HG03442 (cell line): ENCODE data around the gene CORO2B.
"Not testable (repeated sequence)": the region's sequence is repeated elsewhere in the genome, so short reads cannot be mapped to it uniquely, and the experiment has no call there.

Experiments
- ATAC-seq: cut with Tn5 transposase; IDR thresholded peaks from one replicate; pipeline ENCODE4 v1.9.1; 2021; ENCODE audit warnings: mild to moderate bottlenecking, moderate library complexity; ENCODE audit not compliant: unreplicated experiment

CORO2B gene

DNA sequence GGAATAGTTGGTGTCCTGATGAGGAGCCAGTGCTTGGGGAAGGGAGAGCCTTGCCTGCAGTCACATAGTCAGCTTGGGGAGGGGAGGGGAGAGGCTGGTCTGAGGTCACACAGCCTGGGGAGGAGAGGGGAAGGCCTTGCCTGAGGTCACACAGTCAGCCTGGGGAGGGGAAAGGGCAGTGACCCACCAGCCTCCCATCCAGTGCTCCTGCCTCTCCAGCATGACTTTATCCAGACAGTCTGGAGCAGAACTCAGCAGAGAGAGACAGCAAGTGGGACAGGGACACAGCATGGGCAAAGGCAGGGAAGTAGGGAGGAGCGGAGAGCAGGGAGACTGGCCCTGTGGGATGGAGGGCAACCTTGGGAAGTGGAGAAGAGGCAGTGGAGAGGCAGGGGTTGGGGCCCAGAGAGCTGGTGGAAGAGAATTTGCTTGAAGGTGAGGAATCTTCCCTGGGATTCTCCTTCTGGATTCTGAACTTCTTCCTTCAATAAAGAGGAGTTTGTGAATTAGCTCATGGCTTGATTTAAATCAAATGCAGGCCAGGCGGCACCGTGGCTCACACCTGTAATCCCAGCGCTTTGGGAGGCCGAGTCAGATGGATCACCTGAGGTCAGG lies 64.5 kb downstream of the CORO2B start:
- no peak for ATAC-seq

DNA sequence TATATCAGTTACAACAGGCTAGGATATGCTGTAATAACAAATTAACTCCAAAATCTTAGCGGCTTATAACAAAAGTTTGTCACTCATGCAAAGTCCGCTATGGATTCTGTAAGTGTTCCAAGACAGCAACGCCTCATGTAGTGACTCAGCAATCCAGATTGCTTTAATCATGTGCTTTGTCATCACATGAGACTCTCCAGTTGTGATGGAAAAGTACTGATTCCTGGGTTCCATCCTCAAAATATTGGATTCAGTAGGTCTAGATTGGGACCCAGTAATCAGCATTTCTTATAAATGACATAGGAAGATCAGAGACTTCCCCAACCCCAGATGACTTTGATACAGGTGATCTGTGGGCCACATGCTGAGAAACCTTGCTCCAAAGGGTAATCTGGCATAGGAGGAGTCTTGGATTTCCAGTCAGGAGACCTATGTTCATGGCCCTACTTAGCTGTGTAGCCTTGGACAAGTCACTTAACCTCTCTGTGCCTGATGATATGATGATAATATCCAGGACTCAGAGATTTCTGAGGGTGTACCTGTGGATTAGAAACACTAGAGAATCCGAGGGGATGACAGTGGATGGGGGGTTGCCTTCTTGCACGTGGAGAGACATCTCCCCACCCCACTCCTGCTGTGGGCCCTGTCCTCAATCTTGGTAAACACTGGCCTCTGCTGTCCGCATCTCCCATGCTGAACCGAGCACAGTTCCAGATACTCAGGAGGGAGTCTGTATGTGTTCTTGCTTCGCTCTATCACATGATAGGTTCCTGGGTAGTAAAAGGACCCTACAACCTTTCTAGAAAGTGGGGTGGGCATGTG lies 65.5 kb downstream of the CORO2B start:
- no peak for ATAC-seq

DNA sequence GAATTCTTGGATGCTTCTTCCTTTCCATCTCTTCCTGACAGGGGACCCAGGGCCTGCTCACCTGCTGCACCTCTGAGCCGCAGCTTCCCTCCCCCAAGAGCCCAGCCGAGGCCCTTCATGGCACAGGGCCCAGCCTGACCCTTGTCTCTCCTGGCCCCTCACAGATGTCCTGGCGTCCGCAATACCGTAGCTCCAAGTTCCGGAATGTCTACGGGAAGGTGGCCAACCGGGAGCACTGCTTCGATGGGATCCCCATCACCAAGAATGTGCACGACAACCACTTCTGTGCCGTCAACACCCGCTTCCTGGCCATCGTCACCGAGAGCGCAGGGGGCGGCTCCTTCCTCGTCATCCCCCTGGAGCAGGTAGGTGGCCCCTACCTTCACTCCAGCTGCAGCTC lies 66.2 kb downstream of the CORO2B start:
- no peak for ATAC-seq

DNA sequence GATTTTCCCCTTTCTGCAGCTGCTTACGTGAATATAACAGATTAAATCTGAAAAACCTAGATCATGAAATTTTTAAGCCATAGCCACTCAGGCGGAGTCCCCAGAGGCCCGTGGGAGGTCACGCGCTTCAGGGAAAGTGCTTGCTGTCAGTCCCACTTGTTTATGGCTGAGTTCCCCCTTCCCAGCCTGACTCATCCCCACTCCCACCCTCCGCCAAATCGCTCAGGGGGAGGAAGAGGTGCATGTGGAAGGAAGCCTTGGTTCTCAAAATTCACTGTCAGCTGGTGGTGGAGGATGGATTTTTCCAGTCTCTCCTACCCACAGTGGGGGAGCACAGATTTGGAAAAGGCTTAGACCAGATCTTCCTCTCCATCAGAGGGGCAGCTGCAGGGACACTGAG lies 67.4 kb downstream of the CORO2B start:
- no peak for ATAC-seq

DNA sequence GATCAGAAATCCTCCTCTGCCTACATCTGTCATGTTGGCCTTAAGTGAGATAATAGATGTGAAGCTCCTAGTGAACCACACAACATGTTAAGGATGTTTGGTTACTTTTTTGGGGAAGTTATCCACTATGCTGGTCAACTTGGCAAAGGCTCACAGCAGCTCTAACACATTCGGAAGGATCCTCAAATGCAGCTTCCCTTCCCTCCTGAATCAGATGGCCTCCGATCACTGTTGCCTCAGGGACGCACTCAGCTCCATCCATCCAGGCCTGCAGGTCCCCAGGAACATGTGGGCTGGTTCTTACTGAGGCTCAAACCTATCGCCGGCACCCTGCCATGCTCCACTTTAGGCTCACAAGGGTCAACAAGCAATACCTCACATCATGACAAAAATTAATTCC lies 67.9 kb downstream of the CORO2B start:
- ATAC-seq: no peak

DNA sequence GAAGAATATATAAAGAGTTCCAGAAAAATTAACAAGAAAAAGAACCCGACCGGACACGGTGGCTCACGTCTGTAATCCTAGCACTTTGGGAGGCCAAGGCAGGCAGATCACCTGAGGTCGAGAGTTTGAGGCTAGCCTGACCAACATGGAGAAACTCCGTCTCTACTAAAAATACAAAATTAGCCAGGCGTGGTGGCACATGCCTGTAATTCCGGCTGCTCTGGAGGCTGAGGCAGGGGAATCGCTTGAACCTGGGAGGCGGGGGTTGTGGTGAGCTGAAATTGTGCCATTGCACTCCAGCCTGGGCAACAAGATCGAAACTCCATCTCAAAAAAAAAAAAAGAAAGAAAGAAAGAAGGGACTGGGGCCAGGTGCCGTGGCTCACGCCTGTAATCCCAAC lies 68.6 kb downstream of the CORO2B start:
- ATAC-seq: not testable (repeated sequence)

DNA sequence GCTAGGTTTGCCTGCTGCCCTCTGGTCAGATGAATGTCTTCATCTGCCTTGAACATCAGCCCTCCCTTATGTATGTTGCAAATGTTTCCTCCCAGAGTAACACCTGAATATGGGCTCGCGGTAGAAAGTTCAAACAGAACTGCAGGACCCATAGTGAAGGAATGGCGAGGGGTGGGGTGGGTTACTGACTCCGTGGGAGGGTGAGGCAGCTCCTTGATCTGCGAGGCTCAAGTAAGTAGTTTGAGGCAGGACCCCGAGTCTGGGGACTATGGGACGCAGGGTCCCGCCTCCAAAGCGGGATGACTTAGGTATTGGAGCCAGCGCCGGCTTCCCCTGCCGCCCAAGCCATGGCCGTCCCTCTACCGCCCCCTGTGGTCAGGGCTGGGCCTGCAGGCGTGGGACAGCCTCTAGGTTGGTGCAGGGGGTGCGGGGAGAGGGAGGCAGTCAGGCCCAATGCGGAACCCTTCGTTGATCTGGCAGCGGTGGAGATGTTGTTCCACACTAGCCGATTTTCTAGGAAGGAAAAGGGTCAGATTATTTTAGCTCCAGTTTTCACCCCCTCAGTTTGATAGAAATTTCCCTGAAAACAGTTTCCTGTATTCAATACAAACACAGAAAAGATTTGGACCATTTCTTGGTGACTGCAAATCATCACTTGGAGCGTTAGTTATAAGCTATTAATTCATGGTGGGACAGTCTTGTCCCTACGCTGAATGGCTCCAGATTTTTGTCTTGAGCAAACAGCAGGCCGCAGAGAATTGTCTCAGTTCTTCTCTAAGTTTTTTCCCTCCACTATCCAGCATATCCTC lies 72.3 kb downstream of the CORO2B start:
- no peak for ATAC-seq

DNA sequence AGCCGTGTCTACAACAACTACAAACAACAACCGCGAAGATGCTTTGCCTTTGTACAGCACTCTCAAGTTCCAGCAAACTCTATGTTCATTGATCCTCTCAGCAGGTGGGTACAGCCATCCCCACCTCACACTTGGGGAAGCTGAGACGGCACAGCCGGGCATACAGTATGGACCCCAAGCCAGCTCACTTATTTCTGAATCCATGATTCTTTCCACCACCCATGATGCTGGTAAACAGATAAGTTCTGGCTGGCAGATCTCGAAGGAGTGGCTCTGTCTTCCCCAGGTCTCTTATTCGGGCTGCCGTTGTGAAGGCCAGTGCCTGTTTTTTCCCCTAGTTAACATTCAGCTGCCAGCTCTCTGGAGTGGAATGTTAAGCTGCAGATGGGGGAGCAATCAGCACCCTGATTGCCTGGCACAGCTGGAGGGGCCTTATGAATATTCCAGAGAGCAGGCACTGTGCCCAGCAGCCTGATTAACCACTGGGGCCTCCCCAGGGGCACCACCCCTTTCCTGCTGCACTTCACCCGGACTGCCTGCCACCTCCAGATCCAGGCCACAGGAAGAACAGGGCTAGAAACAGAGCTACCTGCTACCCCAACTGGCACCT lies 73.2 kb downstream of the CORO2B start:
- no peak for ATAC-seq

DNA sequence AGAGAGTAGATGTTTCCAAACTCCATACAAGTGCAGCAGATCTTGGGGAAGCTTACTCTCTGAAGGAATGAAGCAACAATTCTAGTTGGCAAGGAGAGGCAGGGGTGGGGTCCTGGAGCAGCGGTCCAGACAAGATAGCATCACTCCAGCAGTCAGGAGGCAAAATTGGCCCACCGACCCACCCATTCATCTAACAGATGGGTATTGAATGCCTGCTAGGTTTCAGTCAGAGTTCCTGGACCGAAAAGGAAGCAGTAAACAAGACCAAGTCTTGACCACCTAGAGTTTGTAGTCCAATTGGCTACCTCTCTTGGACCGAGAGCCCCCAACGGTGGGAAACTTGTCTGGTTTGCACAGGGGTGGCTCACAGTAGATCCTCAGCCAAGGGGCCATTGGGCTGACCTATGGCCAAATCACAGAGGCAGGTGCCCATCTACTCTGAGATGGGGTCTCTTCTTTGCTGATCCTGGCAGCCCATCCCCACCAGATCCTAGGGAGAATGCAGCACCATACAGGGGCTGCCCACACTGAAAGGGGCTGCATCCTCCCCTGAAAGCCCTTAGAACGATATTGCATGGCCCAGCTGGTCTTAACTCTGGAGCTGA lies 74.3 kb downstream of the CORO2B start:
- no peak for ATAC-seq

DNA sequence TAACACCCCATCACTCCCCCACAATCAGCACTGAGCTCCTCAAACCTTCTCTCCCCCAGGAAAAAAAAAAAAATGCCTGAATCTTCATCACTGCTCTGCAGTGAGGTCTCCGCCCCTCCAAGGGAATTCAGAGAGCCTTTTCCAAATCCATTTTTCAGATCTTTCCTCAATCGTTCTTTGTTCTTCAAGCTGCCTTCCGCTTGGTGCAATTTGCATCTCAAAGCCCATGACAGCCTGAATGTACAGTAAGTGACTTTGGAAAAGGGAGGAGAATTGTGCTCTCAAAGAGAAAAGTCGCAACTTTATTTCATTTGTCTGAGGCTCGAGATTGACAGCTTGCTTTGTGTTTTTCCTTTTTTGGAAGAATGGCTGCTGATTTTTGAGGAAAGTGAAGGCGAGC lies 75.0 kb downstream of the CORO2B start:
- ATAC-seq: no peak

DNA sequence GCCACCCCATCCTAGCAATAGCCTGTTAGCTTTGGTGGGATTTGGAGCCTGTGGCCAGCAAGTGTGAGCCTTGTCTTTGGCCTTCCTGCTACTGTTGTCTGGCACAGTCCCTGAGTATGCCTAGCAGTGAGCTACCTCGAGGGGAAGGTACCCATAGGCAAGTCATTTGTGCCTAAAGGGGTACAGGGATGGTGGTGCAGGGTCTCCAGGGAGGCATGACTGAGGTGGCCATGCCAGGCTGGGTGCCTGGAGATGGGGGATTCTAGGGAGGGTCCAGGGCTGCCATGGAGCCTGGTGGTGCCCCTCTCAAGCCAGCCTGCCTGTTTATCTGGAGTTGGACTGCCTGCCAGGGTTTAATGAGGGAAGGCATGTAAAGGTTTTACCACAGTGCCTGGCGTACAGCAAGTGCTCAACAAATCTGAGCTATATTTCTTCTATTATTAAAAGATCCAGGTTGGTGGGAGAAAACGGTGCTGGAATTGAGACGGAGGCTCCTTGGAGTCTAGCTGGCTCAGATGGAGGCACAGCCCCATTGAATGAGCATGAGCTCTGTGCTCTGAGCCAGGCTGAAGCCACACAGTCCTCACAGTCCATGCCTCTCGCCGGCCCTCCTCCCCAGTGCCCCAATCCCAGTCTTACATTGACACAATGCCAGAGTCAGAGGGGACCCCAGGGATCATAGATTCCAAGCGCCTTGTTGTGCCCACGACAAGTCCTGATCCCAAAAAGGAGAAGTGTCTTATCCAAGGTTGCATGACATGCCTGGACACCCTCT lies 76.2 kb downstream of the CORO2B start:
- no peak for ATAC-seq

DNA sequence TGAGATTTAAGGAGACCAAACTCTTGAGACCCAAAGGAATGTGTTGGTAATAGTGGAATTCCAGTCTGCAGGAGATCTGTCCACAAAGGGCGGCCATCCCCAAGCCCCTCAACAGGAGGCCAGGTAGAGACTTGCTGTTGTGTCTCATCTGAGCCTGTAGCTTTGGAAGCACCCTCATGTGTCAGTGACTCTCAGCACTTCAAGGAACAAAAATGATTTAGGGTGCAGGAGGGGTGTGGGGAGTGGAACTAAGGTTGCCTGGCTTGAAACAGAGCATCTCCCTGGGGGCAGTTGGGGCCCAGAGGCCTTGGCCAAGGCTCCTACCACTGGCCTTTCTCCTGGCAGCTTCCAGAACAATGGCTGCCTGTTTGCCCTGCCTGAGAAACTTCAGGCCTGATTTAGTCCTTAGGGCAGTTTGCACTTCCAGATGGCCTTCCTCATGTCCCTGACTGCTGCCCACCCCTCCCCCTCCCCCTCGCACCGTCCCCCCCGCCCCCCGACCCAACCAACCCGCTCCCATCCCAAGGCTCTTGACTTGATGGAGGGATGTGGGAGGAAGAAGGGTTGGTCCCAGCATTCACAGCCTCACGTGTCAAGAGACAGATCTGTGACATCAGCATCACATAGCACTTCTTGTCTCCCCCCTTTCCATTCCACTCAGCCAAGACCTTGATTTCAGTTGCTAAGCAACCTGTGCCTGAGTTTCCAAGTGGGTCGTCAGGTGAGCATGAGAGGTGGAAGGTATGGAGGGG lies 77.1 kb downstream of the CORO2B start:
- no peak for ATAC-seq

DNA sequence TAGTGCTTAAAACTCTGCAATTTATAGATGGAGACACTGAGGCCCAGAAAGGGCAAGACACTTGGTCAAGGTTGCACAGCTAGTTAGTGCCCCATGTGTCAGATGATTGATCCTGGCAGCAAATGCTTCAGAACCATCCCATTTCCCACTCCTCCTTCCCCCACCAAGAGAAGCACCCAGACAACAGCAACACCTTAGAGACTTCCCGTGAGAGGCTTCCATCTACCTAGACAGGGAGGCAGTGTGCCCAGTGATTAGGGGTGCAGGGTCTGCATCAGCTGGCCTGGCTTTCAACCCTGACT lies 77.6 kb downstream of the CORO2B start:
- no peak for ATAC-seq

DNA sequence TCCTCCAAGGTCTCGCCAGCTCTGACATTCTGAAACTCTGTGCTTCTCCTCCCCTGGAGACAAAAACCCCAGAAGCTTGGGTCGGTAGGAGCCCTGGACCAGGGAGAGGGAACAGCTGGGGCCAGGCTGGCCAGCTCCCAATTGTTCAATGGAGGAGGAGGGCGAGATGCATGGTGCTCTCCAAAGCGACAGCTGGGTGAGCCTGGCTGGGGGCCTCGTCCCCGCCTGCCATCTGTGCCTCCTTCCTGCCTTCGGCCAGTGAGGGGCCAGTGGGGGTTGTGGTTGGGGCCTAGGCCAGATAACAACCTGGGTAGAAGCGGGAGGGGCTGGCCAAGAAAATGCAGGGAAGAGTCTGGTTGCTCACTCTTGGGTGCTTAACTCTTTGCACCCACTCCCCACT lies 79.4 kb downstream of the CORO2B start:
- ATAC-seq: no peak

DNA sequence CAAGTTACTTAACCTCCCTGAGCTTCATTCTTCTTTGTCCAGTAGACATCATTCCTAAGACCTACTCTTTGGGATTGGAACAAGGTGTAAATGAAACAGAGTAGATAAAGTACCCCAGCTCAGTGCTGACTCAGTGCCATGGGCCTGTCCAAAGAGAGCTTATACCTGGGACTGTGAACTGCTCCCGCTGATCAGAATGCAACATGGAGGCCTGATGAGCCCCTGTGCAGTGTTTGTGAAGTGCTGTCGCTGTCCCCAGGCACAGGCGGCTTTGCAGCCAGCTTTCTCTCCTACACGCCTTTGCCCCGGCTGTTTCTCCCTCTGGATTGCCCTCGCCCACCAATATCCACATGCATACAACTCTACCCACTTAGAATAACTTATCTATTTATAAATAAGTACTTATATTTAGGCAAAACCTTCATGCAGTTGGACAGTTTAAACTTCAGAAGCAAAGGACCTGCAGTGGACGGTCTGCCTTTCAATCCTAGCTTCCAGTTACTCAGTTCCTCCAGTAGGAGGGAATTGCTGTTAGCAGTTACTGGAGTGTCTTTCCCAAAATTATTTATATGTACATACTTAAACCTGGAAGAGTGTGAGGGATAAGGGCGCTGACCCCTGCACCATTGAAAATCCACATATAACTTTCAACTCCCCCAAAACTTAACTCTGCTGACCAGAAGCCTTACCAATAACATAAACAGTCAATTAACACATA lies 80.0 kb downstream of the CORO2B start:
- no peak for ATAC-seq

DNA sequence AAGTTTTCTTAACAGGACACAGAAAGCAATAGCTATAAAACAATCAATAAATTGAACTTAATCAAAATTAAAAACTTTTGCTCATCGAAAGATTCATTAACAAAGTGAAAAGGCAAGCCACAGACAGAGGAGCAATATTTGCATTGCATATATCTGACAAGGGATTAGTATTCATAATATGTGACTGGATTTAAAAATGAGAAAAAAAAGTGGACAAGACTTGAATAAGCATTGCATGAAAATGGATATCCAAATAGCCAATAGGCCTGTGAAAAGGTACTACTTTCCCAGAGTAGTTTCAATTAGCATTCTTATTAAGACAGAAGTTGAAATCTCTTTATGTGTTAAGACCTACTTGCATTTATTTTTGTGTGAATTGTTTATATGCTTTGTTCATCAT lies 84.7 kb downstream of the CORO2B start:
- ATAC-seq: no peak

DNA sequence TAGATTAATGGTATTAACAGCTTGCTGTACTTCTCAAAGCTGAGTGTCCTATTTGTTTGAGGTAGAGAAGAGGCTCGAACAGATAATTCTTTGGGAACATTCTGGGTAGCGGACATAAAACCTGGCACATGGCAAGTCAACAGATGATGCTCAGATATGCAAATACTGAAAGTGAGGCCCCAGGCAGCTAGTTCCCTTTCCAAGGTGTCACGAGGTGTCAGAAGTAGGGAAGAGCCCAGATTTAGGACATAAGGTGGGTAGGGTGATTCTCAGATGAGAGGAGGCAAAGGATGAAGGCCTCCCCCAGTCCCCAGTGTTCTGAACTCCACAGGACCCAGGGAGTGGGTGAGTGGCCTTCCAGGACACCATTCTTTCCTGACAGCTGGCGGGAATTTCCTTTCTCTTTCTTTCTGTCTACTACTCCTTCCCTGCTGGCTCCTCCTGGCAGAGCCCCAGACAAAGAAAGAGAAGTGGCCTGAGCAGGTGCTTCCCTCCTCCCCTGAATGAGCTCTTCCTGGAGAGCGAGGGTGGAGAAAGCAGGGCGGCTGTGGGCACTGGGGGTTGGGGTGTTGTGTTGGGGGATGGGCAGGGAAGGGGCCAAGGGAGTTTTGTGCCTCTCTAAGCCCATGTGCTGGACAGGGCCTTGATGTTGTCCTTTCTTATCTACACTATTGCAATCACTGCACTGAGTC lies 87.5 kb downstream of the CORO2B start:
- ATAC-seq: no peak

DNA sequence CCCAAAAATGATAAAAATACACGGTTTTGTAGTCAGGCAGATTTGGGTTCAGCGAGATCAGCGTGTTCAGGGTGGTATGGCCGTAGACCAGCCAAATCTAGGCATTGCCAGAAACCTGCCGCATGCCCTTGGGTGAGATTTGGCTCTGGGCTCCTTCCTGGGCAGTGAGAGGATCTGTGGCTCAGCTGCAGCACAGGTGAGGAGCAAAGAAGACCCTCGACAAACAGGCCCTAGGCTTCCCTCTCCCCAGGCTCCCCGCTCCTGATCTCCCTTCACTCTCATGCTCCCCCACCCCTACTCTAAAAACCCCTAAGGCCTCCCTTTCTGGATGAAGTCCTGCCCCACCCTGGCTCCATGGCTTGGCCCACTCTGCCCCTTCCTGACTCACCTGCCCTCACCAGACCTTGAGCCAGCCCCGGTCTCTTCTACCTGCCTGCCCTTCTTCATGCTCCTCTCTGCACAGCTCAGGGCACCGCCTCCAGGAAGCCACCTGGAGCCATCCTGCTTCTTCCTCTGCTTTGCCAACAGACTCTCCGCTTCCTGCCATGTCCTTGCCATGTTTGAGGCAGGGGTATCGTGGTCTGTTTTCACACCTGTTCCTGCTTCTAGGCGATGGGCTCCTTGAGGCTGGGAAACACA lies 88.1 kb downstream of the CORO2B start:
- ATAC-seq: no peak
